ENCODE data around the gene SDK1.

DNA sequence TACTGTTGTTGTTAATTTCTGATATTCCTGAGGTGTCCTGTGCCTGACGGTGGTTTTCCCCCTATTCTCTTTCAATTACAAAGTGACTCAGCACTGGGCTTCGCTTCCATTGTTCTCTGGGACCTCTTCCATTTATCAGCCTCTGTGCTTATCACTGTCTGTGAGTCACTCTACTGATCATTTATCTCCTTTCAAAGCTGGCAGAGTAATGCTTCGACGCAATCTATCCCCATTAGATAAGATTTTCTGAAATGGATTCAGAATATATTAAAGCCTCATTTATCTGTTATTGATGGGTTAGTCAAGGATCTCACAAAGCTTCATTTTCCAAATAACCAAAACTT, 679.2 kb downstream of the SDK1 start:
- TF ChIP-seq, protein P1, sequence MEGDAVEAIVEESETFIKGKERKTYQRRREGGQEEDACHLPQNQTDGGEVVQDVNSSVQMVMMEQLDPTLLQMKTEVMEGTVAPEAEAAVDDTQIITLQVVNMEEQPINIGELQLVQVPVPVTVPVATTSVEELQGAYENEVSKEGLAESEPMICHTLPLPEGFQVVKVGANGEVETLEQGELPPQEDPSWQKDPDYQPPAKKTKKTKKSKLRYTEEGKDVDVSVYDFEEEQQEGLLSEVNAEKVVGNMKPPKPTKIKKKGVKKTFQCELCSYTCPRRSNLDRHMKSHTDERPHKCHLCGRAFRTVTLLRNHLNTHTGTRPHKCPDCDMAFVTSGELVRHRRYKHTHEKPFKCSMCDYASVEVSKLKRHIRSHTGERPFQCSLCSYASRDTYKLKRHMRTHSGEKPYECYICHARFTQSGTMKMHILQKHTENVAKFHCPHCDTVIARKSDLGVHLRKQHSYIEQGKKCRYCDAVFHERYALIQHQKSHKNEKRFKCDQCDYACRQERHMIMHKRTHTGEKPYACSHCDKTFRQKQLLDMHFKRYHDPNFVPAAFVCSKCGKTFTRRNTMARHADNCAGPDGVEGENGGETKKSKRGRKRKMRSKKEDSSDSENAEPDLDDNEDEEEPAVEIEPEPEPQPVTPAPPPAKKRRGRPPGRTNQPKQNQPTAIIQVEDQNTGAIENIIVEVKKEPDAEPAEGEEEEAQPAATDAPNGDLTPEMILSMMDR (IDR thresholded peaks at IDR 0.05) = no peak
- TF ChIP-seq POLR2AphosphoS5 (IDR thresholded peaks at IDR 0.05) = no peak
